Testis (tissue), 2 donors: Measurements from ENCODE around the gene CUEDC1.

Experiments
- POLR2A ChIP-seq: fragments of 450-650 bp; IDR thresholded peaks from one replicate; pipeline ENCODE4 v1.6.1; 2017; ENCODE audit warnings: antibody characterized with exemption, mild to moderate bottlenecking, moderate library complexity
- TF ChIP-seq, protein P1 (sequence below), 3 experiments: fragments of 450-650 bp in 2 of 3; fragments of 200-600 bp in 1 of 3; sonication (generic) in 1 of 3; IDR thresholded peaks; one replicate each; pipeline ENCODE4 v1.5.1; 2016 to 2019; ENCODE audit warnings: antibody characterized with exemption in 3 of 3, mild to moderate bottlenecking in 2 of 3, moderate library complexity in 1 of 3

DNA sequence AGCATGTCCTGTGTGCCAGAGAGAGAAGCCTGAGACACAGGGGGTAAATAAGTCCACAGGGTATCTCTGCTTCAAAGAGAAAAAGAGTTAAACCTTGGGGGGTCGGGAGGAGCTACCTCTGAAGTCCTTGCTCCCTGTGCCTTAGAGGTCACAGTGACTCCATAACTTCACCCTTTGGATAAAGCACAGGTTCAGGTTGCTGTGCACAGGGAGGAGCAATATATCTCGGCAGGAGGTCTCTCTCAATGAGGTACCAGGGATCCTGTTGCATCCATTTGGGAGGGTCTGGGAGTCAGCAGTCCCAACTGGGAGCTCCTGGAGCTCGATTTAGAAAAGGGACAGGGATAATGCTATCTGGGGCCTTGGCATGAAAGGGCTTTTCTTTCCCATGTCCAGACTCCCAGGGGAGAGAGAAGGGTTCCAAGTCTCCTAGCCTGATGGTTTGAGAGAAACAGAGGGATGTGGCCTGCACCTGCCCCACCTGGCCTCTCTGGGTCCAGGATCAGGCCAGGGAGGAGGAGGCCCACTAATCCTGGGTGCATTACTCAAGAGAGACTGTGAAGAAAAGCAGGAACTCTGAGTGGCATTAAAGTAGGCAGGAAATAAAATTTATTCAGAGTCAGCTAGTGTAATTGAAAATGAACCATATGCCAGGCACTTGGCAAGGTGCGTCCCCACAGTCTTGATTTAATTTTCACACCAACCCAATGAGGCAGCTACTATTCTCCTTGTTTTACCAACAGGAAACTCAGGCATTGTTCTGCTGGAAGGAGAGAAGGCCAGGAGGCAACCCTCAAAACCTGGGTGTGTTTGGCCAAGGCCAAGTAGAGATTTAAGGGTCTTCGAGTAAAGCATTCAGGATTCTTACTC, 40.7 kb downstream of the CUEDC1 start:
- TF ChIP-seq, protein P1, sequence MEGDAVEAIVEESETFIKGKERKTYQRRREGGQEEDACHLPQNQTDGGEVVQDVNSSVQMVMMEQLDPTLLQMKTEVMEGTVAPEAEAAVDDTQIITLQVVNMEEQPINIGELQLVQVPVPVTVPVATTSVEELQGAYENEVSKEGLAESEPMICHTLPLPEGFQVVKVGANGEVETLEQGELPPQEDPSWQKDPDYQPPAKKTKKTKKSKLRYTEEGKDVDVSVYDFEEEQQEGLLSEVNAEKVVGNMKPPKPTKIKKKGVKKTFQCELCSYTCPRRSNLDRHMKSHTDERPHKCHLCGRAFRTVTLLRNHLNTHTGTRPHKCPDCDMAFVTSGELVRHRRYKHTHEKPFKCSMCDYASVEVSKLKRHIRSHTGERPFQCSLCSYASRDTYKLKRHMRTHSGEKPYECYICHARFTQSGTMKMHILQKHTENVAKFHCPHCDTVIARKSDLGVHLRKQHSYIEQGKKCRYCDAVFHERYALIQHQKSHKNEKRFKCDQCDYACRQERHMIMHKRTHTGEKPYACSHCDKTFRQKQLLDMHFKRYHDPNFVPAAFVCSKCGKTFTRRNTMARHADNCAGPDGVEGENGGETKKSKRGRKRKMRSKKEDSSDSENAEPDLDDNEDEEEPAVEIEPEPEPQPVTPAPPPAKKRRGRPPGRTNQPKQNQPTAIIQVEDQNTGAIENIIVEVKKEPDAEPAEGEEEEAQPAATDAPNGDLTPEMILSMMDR (IDR thresholded peaks at IDR 0.05): no peak
- TF ChIP-seq POLR2A: no peak
